GM18870 (cell line): ENCODE measurements around the gene CTSK.
"Not testable (repeated sequence)": the region's sequence is repeated elsewhere in the genome, so short reads cannot be mapped to it uniquely, and the experiment has no call there.

ENCODE experiments used
- ATAC-seq: cut with Tn5 transposase; IDR thresholded peaks from one replicate; pipeline ENCODE4 v1.9.1; 2021; ENCODE audit warnings: moderate library complexity; ENCODE audit not compliant: unreplicated experiment

The CTSK gene

GRCh38 chr1:150808121-150808520 is at the start of gene CTSK:
CTSK (minus strand) TSS chr1:150808260; CDS start chr1:150806805, 1,455 bp downstream.
- ATAC-seq, result no peak

- ATAC-seq, result not testable (repeated sequence)
Measured at GRCh38 chr1:150852734-150853133, 44.7 kb upstream of the CTSK start.

- not testable (repeated sequence) for ATAC-seq
Measured at GRCh38 chr1:150850801-150851362, 42.8 kb upstream of the CTSK start.

GRCh38 chr1:150846473-150847146 is 38.5 kb upstream of the CTSK start:
- no peak for ATAC-seq

- ATAC-seq, result no peak
Measured at GRCh38 chr1:150843474-150843873, 35.4 kb upstream of the CTSK start.

- no peak for ATAC-seq
Measured at GRCh38 chr1:150842964-150843363, 34.9 kb upstream of the CTSK start.

- no peak for ATAC-seq
Measured at GRCh38 chr1:150842343-150842742, 34.3 kb upstream of the CTSK start.

- ATAC-seq, result no peak
Measured at GRCh38 chr1:150841626-150842025, 33.6 kb upstream of the CTSK start.

- not testable (repeated sequence) for ATAC-seq
Measured at GRCh38 chr1:150840850-150841249, 32.8 kb upstream of the CTSK start.

GRCh38 chr1:150836129-150836773 is 28.2 kb upstream of the CTSK start:
- ATAC-seq, result no peak

GRCh38 chr1:150833961-150834360 is 25.9 kb upstream of the CTSK start:
- not testable (repeated sequence) for ATAC-seq

GRCh38 chr1:150832597-150832996 is 24.5 kb upstream of the CTSK start:
- ATAC-seq, result no peak

GRCh38 chr1:150829751-150830150 is 21.7 kb upstream of the CTSK start:
- no peak for ATAC-seq

GRCh38 chr1:150826299-150826698 is 18.2 kb upstream of the CTSK start:
- ATAC-seq, result no peak

GRCh38 chr1:150820730-150821512 is 12.9 kb upstream of the CTSK start:
- no peak for ATAC-seq

- no peak for ATAC-seq
Measured at GRCh38 chr1:150815871-150816270, 7.8 kb upstream of the CTSK start.

GRCh38 chr1:150813028-150813707 is 5.1 kb upstream of the CTSK start:
- ATAC-seq, result no peak

GRCh38 chr1:150810958-150811659 is 3.0 kb upstream of the CTSK start:
- ATAC-seq, result no peak

- no peak for ATAC-seq
Measured at GRCh38 chr1:150809651-150810050, 1.6 kb upstream of the CTSK start.

GRCh38 chr1:150808846-150809245 is 786 bp upstream of the CTSK start:
- no peak for ATAC-seq
